ENCODE results near the gene EPM2AIP1. TPM values are rescaled to one million over a fixed set of nuclear protein-coding genes. Genes with fewer than 3 reads are reported as not detected.

EPM2AIP1 gene
- total RNA-seq, 1 experiment from 2014 or later = 11.4 TPM

DNA sequence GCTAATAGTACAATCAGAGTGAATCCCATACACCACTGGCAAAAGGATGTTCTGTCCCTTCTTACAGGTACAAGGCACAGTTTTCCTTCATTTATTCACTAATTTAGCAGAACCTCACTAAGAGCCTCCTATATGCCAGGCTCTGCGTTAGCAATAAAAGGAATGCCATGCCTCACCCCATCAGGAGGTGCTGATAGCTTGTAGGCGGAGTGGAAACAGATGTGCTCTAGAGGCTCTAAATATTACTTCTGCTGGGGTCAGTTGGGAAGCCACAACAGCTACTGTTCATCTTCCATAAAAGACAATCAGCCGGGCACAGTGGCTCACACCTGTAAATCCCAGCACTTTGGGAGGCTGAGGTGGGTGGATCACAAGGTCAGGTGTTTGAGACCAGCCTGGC is 24.8 kb upstream of the EPM2AIP1 start:
- H3K4ac ChIP-seq (ENCODE audit: low read depth, low read length) = no peak overlapping the region
- H3K36me3 Mint-ChIP-seq (ENCODE audit: insufficient read depth in 1 of 3, low read depth in 3 of 3) = peaks cover 53 to 84% (median 80%) of the 10 kb centered on the region in 3 experiments

More for the DNA sequence above, 24.8 kb upstream of the EPM2AIP1 start:
- Histone ChIP-seq H3K4me2 (ENCODE audit: insufficient read depth, insufficient read length, low read length) (no peak overlapping the region), H3K9me3 (ENCODE audit: control insufficient read depth, low read depth, low read length) (no peaks in the 10 kb centered on the region), H3K18ac (ENCODE audit: insufficient read length, low read depth, low read length) (no peak overlapping the region), H2AK5ac (ENCODE audit: insufficient read length, low read length) (no peak overlapping the region), H2BK20ac (ENCODE audit: low read depth, low read length, poor library complexity, severe bottlenecking) (no peak overlapping the region), H3K4me1 (ENCODE audit: insufficient read depth, low read length) (no peaks in the 10 kb centered on the region), H3K23me2 (ENCODE audit: insufficient read length, low read depth, low read length, poor library complexity, severe bottlenecking) (no peaks in the 10 kb centered on the region), H3T11ph (ENCODE audit: low read length) (no peak overlapping the region), H3K79me2 (ENCODE audit: insufficient read depth, low read length) (no peaks in the 10 kb centered on the region), H2AFZ (ENCODE audit: low read length) (no peak overlapping the region), H4K91ac (ENCODE audit: insufficient read length, low read depth, low read length) (no peak overlapping the region), H2BK5ac (ENCODE audit: insufficient read length, low read length) (no peak overlapping the region), H4K5ac (ENCODE audit: insufficient read length, low read depth, low read length) (no peak overlapping the region), H3K79me1 (ENCODE audit: insufficient read depth, low read depth, low read length, poor library complexity, severe bottlenecking) (no peaks in the 10 kb centered on the region), H3K9ac (ENCODE audit: extremely low read depth, insufficient read length, low read length) (no peak overlapping the region), H3K27me3 (ENCODE audit: insufficient read depth, low read length) (no peaks in the 10 kb centered on the region; the same call in 1 of the 2 replicates), H2BK120ac (ENCODE audit: low read depth, low read length, poor library complexity, severe bottlenecking) (no peak overlapping the region), H3K27ac (ENCODE audit: insufficient read length, low read depth, low read length) (no peak overlapping the region), H4K20me1 (ENCODE audit: control insufficient read depth, insufficient read depth, insufficient read length) (no peaks in the 10 kb centered on the region), H3K56ac (ENCODE audit: insufficient read length, low read depth, low read length) (no peak overlapping the region), H3K14ac (ENCODE audit: insufficient read depth, low read length) (no peak overlapping the region), H4K8ac (replicated peaks; ENCODE audit: insufficient read length, low read depth, low read length) (no peak overlapping the region), H3K23ac (ENCODE audit: insufficient read length, low read depth, low read length) (no peak overlapping the region), H2BK12ac (ENCODE audit: insufficient read length, low read depth, low read length) (no peak overlapping the region), H2BK15ac (ENCODE audit: low read depth, low read length) (no peak overlapping the region)
- DNase-seq = no peak
- no peaks in the 10 kb centered on the region for H3K9me3 Mint-ChIP-seq
- no peaks in the 10 kb centered on the region for H3K4me1 Mint-ChIP-seq
- WGBS (ENCODE audit: extremely low coverage, insufficient read length, low lambda C conversion rate) = no CpG with 5 or more reads among the region's 3 CpGs
- no peak overlapping the region for H3K4me3 Mint-ChIP-seq
- TF ChIP-seq CTCF (conservative IDR thresholded peaks at IDR 0.05) = no peak
- H3K27ac Mint-ChIP-seq = no peak overlapping the region; a peak in 1 of 7 replicates
- no peaks in the 10 kb centered on the region for H3K27me3 Mint-ChIP-seq (ENCODE audit: low read depth)
